Measurements from ENCODE around the gene TMF1.

TMF1 gene

DNA sequence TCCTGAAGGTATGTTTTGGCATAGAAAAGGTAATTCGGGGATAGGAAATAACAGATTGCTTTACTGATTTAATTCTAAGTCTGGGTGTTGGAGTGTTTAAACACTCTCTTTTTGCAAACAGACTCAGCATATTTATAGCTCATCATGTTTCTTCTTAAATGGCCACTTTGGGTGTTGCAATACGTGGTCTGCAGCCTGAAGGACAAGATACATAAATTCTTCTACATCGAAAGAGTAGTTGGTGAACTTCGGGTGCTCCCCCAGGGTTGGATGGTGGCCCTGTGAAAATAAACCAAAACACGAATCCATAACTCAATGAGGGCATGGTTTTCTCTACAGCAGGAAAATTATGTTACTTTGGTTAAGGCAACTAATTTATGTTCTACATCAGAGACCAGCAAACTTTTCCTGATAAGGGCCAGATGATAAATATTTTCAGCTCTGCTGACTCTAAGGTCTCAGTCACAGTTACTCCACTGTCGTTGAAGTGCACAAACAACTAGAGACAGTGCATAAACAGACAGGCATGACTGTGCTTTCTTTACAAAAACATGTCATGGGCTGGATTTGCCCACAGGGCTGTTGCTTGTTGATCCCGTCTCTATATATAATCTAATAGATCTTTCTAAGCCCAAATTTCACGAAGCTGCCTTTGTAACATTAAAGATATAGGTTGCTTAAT lies 74.5 kb downstream of the TMF1 start:
- DNase-seq: no peak

- DNase-seq: no peak
These were observed 77.4 kb downstream of the TMF1 start for GRCh38 chr3:68974711-68975110.

GRCh38 chr3:68973639-68974038 lies 78.5 kb downstream of the TMF1 start:
- no peak for DNase-seq

DNA sequence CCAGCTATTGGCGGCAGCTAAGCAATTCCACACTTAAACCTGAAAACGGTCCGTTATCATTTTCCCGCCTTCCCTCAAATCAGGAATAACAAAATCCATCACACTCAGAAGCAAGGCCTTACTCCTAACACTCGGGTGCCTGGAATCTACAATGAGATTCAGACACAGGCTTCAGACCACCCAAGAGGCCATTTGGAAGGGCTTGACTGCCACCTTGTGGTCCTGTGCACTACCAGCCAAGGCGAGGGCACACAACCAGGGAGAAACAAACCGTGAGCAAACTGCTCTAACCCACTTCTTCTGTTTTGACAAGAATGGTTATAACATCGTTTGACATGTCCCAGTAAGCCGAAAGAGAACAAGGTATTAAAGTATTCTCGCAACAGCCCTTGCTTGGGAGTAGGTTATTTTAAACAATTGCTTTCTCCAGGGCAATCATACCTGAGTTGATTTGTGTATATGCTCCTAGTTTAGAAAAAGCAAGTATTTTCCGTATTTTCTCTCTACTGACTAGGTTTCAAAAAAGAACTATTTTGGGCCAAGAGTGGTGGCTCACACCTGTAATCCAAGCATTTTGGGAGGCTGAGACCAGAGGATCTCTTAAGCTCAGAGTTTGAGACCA lies 79.7 kb downstream of the TMF1 start:
- peak in 11 of 14 donors; percentile 2 to 70 (median 22) for DNase-seq
